GM18520 (cell line): ENCODE measurements around the gene MCM7.
A peak's percentile ranks its signal among the peaks of the same experiment; 100 is the strongest.
"Not testable (repeated sequence)": the region's sequence is repeated elsewhere in the genome, so short reads cannot be mapped to it uniquely, and the experiment has no call there.

Experiments
- ATAC-seq: cut with Tn5 transposase; IDR thresholded peaks from one replicate; pipeline ENCODE4 v1.9.1; 2021; ENCODE audit not compliant: unreplicated experiment

The MCM7 gene

GRCh38 chr7:100101016-100101862 is at the start of gene MCM7, which contains the start of gene AP4M1:
TSS of gene MCM7 (minus strand) at chr7:100101397. CDS start at chr7:100101294, 103 bp downstream.
TSS of gene AP4M1 (plus strand) at chr7:100101643. CDS start at chr7:100101715, 72 bp downstream.
- ATAC-seq = peak; percentile 62

GRCh38 chr7:100148559-100149328 is 47.5 kb upstream of the MCM7 start, which contains the start of gene LAMTOR4:
TSS of gene LAMTOR4 (plus strand) at chr7:100148918. CDS start at chr7:100148973, 55 bp downstream.
- ATAC-seq = peak; percentile 99

- ATAC-seq = no peak
Measured at GRCh38 chr7:100148225-100148558, 47.0 kb upstream of the MCM7 start.

GRCh38 chr7:100147278-100147677 is 46.1 kb upstream of the MCM7 start:
- no peak for ATAC-seq

GRCh38 chr7:100146350-100146749 is 45.2 kb upstream of the MCM7 start:
- not testable (repeated sequence) for ATAC-seq

- no peak for ATAC-seq
Measured at GRCh38 chr7:100142461-100142860, 41.3 kb upstream of the MCM7 start.

- no peak for ATAC-seq
Measured at GRCh38 chr7:100141555-100141949, 40.4 kb upstream of the MCM7 start.

- no peak for ATAC-seq
Measured at GRCh38 chr7:100137851-100138760, 36.9 kb upstream of the MCM7 start.

- ATAC-seq = no peak
Measured at GRCh38 chr7:100132697-100133151, 31.5 kb upstream of the MCM7 start.

- ATAC-seq = no peak
Measured at GRCh38 chr7:100132126-100132525, 30.9 kb upstream of the MCM7 start.

- ATAC-seq = no peak
Measured at GRCh38 chr7:100130608-100131453, 29.6 kb upstream of the MCM7 start.

GRCh38 chr7:100130220-100130607 is 29.0 kb upstream of the MCM7 start:
- ATAC-seq = not testable (repeated sequence)

- no peak for ATAC-seq
Measured at GRCh38 chr7:100128637-100128963, 27.4 kb upstream of the MCM7 start.

GRCh38 chr7:100127866-100128636 is 26.9 kb upstream of the MCM7 start:
- ATAC-seq = no peak

- ATAC-seq = no peak
Measured at GRCh38 chr7:100126931-100127865, 26.0 kb upstream of the MCM7 start, which contains the start of gene MBLAC1. TSS of gene MBLAC1 (plus strand) at chr7:100126967. CDS start at chr7:100127396, 429 bp downstream.

- ATAC-seq = no peak
Measured at GRCh38 chr7:100126239-100126930, 25.2 kb upstream of the MCM7 start.
